HUES64 (cell line): Measurements from ENCODE around the gene CNP.

Experiments used
- H3K27ac ChIP-seq: 2 replicates; pipeline ENCODE4 v1.7.0; 2013; ENCODE audit warnings: low read depth, low read length, inconsistent platforms
- H3K27me3 ChIP-seq: 2 replicates; pipeline ENCODE4 v1.6.1; 2013; ENCODE audit warnings: mild to moderate bottlenecking, low read length; ENCODE audit not compliant: insufficient read depth
- H3K36me3 ChIP-seq: 2 replicates; pipeline ENCODE4 v1.6.1; 2013; ENCODE audit warnings: mild to moderate bottlenecking, low read length; ENCODE audit not compliant: insufficient read depth
- H3K4me1 ChIP-seq: 2 replicates; pipeline ENCODE4 v1.6.1; 2013; ENCODE audit warnings: mild to moderate bottlenecking, low read length, moderate library complexity; ENCODE audit not compliant: insufficient read depth
- H3K4me3 ChIP-seq: 2 replicates; pipeline ENCODE4 v1.5.1; 2013; ENCODE audit warnings: mild to moderate bottlenecking, low read length, moderate library complexity
- H3K9ac ChIP-seq: 2 replicates; pipeline ENCODE4 v1.6.1; 2013; ENCODE audit warnings: mild to moderate bottlenecking, low read depth, low read length
- H3K9me3 ChIP-seq: 2 replicates; pipeline ENCODE4 v1.6.1; 2013; ENCODE audit warnings: low read depth, low read length; ENCODE audit not compliant: insufficient read depth
- WGBS: fragments of 150-250, 120-280 bp; methylation state at CpG from one replicate; pipeline ENCODE4 v1.1.7; 2013; ENCODE audit warnings: missing lambda C conversion rate; 5-methylcytosine and 5-hydroxymethylcytosine counted together

The CNP gene

GRCh38 chr17:41975099-41976083, 8.8 kb downstream of the CNP start:
- Histone ChIP-seq H3K4me1 (no peaks in the 10 kb centered on the region), H3K9me3 (no peaks in the 10 kb centered on the region), H3K27ac (no peak overlapping the region), H3K36me3 (peaks cover 88% of the 10 kb centered on the region), H3K27me3 (no peaks in the 10 kb centered on the region), H3K4me3 (no peak overlapping the region), H3K9ac (no peak overlapping the region)
- WGBS, result 99% methylated on average over 9 of the region's 9 CpGs

DNA sequence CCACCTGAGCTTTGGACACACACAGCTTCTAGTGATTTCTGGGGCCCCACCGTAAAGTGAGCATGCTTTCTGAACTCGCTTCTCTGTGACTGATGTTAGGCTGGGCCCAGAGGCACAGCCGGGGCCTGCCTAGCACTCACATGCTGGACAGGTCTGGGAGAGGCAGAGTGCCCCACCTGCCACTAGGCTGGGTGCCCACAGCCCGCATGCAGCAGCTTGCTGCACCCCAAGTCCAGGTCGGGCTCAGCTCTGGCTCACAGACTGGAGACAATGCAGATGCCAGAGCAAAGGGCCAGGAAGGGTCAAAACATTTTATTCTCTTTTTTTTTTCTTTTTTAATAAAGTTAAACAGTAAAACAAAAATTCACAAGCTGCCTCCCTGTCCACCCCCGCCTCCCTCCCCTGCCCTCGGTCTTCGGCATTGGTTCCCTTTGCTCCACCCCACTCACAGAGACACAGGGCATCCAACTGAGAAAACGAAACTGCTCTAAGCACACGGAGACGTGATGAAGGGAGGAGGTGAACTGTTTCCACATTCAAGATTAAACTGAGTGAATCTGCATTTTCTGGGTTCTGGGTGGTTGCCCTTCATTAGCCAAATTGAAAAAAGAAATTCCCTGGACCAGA, 9.7 kb downstream of the CNP start:
- Histone ChIP-seq H3K27ac (no peak overlapping the region), H3K9ac (no peak overlapping the region), H3K4me1 (no peaks in the 10 kb centered on the region), H3K9me3 (no peaks in the 10 kb centered on the region), H3K4me3 (no peak overlapping the region), H3K36me3 (peaks cover 93% of the 10 kb centered on the region), H3K27me3 (no peaks in the 10 kb centered on the region)
- 92% methylated on average over 11 of the region's 11 CpGs for WGBS

DNA sequence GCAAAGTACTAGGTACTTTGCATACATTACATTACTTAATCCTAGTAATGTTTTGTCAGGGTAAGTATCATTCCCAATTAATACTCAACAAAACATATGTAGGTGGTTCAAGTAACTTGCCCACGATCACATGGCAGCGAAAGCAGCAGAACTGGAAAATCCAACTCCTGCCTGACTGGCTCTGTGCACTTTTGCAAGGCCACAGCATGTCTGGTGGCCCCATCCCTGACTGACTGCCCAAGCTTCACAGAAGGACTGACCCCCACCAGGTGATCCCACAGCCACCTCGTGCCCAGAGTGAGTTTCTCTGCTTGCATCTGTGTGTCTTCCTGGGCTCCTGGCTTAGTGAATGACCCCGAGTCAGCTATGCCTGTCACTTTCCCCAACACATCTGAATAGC, 11.4 kb downstream of the CNP start:
- Histone ChIP-seq H3K27ac (no peak overlapping the region), H3K4me3 (no peak overlapping the region), H3K36me3 (peaks cover 95% of the 10 kb centered on the region), H3K9me3 (no peaks in the 10 kb centered on the region), H3K4me1 (no peaks in the 10 kb centered on the region), H3K9ac (no peak overlapping the region), H3K27me3 (no peaks in the 10 kb centered on the region)
- 94% methylated on average over 4 of the region's 4 CpGs for WGBS

GRCh38 chr17:41982026-41982760, 15.6 kb downstream of the CNP start:
- no peak overlapping the region for H3K9ac ChIP-seq
- H3K4me1 ChIP-seq, result no peaks in the 10 kb centered on the region
- 95% methylated on average over 14 of the region's 14 CpGs for WGBS
- no peaks in the 10 kb centered on the region for H3K27me3 ChIP-seq
- no peak overlapping the region for H3K4me3 ChIP-seq
- no peak overlapping the region for H3K27ac ChIP-seq
- H3K9me3 ChIP-seq, result no peaks in the 10 kb centered on the region
- peaks cover 94% of the 10 kb centered on the region for H3K36me3 ChIP-seq

DNA sequence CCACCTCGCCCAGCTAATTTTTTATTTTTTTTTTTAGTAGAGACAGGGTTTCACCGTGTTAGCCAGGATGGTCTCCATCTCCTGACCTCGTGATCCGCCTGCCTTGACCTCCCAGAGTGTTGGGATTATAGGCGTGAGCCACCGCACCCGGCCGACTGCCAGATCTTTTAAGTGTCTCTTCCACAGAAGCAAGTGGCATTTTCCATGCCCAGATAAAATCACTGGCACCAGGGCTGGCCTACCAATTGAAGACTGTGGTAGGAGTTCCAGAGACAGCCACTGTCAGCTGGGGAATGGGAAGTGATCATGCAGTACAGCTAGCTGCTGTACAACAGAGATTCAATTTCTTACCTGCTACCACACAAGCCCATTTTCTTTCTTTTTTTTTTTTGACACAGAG, 17.9 kb downstream of the CNP start:
- 98% methylated on average over 8 of the region's 8 CpGs for WGBS
- no peak overlapping the region for H3K4me3 ChIP-seq
- no peak overlapping the region for H3K9ac ChIP-seq
- no peak overlapping the region for H3K27ac ChIP-seq
- no peaks in the 10 kb centered on the region for H3K27me3 ChIP-seq
- peaks cover 97% of the 10 kb centered on the region for H3K36me3 ChIP-seq
- no peaks in the 10 kb centered on the region for H3K9me3 ChIP-seq
- H3K4me1 ChIP-seq, result no peaks in the 10 kb centered on the region

DNA sequence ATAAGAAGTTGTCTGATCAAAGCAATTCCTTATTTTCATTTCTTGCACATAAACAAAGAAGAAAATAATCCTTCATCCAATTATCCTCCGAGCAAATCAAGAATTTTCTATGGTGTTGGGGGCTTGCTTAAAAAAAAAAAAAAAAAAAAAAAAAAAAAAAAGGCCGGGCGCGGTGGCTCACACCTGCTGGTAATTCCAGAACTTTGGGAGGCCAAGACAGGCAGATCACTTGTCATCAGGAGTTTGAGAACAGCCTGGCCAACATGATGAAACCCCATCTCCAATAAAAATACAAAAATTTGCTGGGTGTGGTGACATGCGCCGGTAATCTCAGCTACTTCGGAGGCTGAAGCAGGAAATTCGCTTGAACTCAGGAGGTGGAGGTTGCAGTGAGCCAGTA, 19.3 kb downstream of the CNP start:
- Histone ChIP-seq H3K27me3 (no peaks in the 10 kb centered on the region), H3K9me3 (no peaks in the 10 kb centered on the region), H3K27ac (no peak overlapping the region), H3K4me3 (no peak overlapping the region), H3K9ac (no peak overlapping the region), H3K4me1 (no peaks in the 10 kb centered on the region), H3K36me3 (peaks cover 99% of the 10 kb centered on the region)
- 97% methylated on average over 7 of the region's 8 CpGs for WGBS

DNA sequence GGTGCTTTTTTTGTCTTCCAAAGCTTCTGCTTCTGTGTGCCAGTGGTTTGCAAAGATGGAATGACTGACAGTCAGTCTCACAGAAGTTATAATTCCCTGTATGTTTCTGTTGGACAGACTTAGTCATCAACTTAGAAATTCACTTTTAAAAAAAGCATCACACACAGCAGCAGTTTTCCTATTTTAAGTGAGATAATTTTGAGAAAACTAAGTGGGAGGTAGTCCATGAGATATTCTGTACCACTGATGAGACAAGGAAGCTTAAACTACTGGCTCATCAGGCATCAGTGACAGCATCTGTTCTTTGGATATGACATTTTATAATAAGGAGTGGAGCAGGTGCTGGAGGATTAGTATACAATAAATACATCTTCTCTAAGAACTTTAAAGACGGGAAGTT, 20.0 kb downstream of the CNP start:
- Histone ChIP-seq H3K4me1 (no peaks in the 10 kb centered on the region), H3K27ac (no peak overlapping the region), H3K36me3 (peaks cover 99% of the 10 kb centered on the region), H3K9me3 (no peaks in the 10 kb centered on the region), H3K27me3 (no peaks in the 10 kb centered on the region), H3K4me3 (no peak overlapping the region), H3K9ac (no peak overlapping the region)
- 100% methylated on average over 1 of the region's 1 CpG for WGBS

- no peaks in the 10 kb centered on the region for H3K9me3 ChIP-seq
- 94% methylated on average over 3 of the region's 3 CpGs for WGBS
- H3K27ac ChIP-seq, result no peak overlapping the region
- no peak overlapping the region; the same call in 1 of the 2 replicates for H3K9ac ChIP-seq
- peaks cover 99% of the 10 kb centered on the region for H3K36me3 ChIP-seq
- no peaks in the 10 kb centered on the region for H3K27me3 ChIP-seq
- no peak overlapping the region for H3K4me3 ChIP-seq
- H3K4me1 ChIP-seq, result no peaks in the 10 kb centered on the region
Measured at GRCh38 chr17:41987642-41988041, 21.0 kb downstream of the CNP start.

DNA sequence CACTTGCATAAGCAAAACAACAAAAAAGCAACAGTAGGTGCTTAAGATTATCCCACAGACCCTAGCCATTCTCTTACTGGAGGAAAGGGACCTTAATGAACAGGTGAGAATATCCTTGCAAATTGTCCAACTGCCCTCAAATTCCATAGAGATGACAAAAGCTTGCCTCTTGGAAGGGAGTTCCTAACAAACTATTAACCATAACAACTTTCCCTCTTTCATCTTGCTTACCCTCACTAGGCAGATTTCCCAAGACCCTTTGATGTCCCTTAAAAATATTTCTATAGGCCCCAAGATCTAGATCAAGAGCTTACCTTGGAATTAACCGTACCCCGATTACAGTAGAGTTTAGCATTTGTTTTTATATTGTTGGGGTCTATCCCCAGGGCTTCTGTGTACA, 21.8 kb downstream of the CNP start:
- no peak overlapping the region for H3K4me3 ChIP-seq
- no peaks in the 10 kb centered on the region for H3K9me3 ChIP-seq
- no peaks in the 10 kb centered on the region for H3K27me3 ChIP-seq
- no peaks in the 10 kb centered on the region for H3K4me1 ChIP-seq
- WGBS, result 100% methylated on average over 2 of the region's 2 CpGs
- H3K27ac ChIP-seq, result no peak overlapping the region
- peaks cover 98% of the 10 kb centered on the region for H3K36me3 ChIP-seq
- no peak overlapping the region for H3K9ac ChIP-seq

- Histone ChIP-seq H3K36me3 (peaks cover 95% of the 10 kb centered on the region), H3K9me3 (no peaks in the 10 kb centered on the region), H3K27me3 (no peaks in the 10 kb centered on the region), H3K4me3 (no peak overlapping the region), H3K4me1 (no peaks in the 10 kb centered on the region), H3K9ac (no peak overlapping the region), H3K27ac (no peak overlapping the region)
- 89% methylated on average over 5 of the region's 5 CpGs for WGBS
Measured at GRCh38 chr17:41989702-41990419, 23.3 kb downstream of the CNP start.
